Measurements from ENCODE around the gene PCBP2. TPM values are rescaled to one million over a fixed set of nuclear protein-coding genes. Genes with fewer than 3 reads are reported as not detected.

The PCBP2 gene
- total RNA-seq, 1 donor from 2014 or later: 488 TPM

- Histone ChIP-seq H3K36me3 (peaks cover 0 to 53% of the 10 kb centered on the region in 2 donors), H3K9me3 (no peaks in the 10 kb centered on the region), H3K27ac (no peak overlapping the region), H3K4me1 (peaks cover 16% of the 10 kb centered on the region), H3K4me3 (no peak overlapping the region), H3K27me3 (no peaks in the 10 kb centered on the region)
- DNase-seq (ENCODE audit: extremely low spot score in 2 of 2): no peak
- intact Hi-C loops (cut with DNase I): no loop called here
- no peak for TF ChIP-seq POLR2A (IDR thresholded peaks at IDR 0.05)
- no peak for TF ChIP-seq CTCF (IDR thresholded peaks at IDR 0.05)
- TF ChIP-seq POLR2AphosphoS5 (IDR thresholded peaks at IDR 0.05; ENCODE audit: insufficient read depth in 1 of 2, low read depth in 1 of 2): no peak
Observed at GRCh38 chr12:53510181-53510812, 58.4 kb downstream of the PCBP2 start.

GRCh38 chr12:53513712-53514410 lies 62.0 kb downstream of the PCBP2 start:
- intact Hi-C loops (cut with DNase I): no loop called here
- H3K9me3 ChIP-seq: no peaks in the 10 kb centered on the region
- no peak overlapping the region for H3K4me3 ChIP-seq
- no peaks in the 10 kb centered on the region for H3K27me3 ChIP-seq
- H3K36me3 ChIP-seq: peaks cover 0 to 76% of the 10 kb centered on the region in 2 donors
- DNase-seq (ENCODE audit: extremely low spot score in 2 of 2): no peak
- no peaks in the 10 kb centered on the region for H3K4me1 ChIP-seq
- H3K27ac ChIP-seq: no peak overlapping the region
- TF ChIP-seq POLR2AphosphoS5 (IDR thresholded peaks at IDR 0.05; ENCODE audit: insufficient read depth in 1 of 2, low read depth in 1 of 2) (no peak), POLR2A (IDR thresholded peaks at IDR 0.05) (no peak), CTCF (IDR thresholded peaks at IDR 0.05) (no peak)

- Histone ChIP-seq H3K4me1 (no peaks in the 10 kb centered on the region), H3K4me3 (no peak overlapping the region), H3K36me3 (peaks cover 0 to 84% of the 10 kb centered on the region in 2 donors), H3K27me3 (no peaks in the 10 kb centered on the region), H3K27ac (no peak overlapping the region), H3K9me3 (no peaks in the 10 kb centered on the region)
- TF ChIP-seq POLR2AphosphoS5 (IDR thresholded peaks at IDR 0.05; ENCODE audit: insufficient read depth in 1 of 2, low read depth in 1 of 2): no peak
- TF ChIP-seq POLR2A (IDR thresholded peaks at IDR 0.05): no peak
- no peak for TF ChIP-seq CTCF (IDR thresholded peaks at IDR 0.05)
- intact Hi-C loops (cut with DNase I): no loop called here
- DNase-seq (ENCODE audit: extremely low spot score in 2 of 2): no peak
Observed at GRCh38 chr12:53514628-53515290, 62.9 kb downstream of the PCBP2 start.

GRCh38 chr12:53515291-53515680 lies 63.4 kb downstream of the PCBP2 start:
- H3K27me3 ChIP-seq: no peaks in the 10 kb centered on the region
- DNase-seq (ENCODE audit: extremely low spot score in 2 of 2): no peak
- no peak for TF ChIP-seq POLR2AphosphoS5 (IDR thresholded peaks at IDR 0.05; ENCODE audit: insufficient read depth in 1 of 2, low read depth in 1 of 2)
- TF ChIP-seq CTCF (IDR thresholded peaks at IDR 0.05): no peak
- H3K4me3 ChIP-seq: no peak overlapping the region
- H3K9me3 ChIP-seq: no peaks in the 10 kb centered on the region
- no peak overlapping the region for H3K27ac ChIP-seq
- intact Hi-C loops (cut with DNase I): no loop called here
- H3K36me3 ChIP-seq: peaks cover 0 to 82% of the 10 kb centered on the region in 2 donors
- no peaks in the 10 kb centered on the region for H3K4me1 ChIP-seq
